ENCODE results near the gene VASP.

Gene VASP

GRCh38 chr19:45531349-45531748 is 24.1 kb downstream of the VASP start (continued):
- TF ChIP-seq ZFP3 (CRISPR knock-in tag; IDR thresholded peaks at IDR 0.05), result no peak

GRCh38 chr19:45539459-45539858 is 32.2 kb downstream of the VASP start:
- TF ChIP-seq PATZ1 (CRISPR knock-in tag; IDR thresholded peaks at IDR 0.05; ENCODE audit: borderline replicate concordance) (no peak), ARNTL (CRISPR knock-in tag; IDR thresholded peaks at IDR 0.05; ENCODE audit: borderline replicate concordance, low read depth) (no peak), TSHZ2 (CRISPR knock-in tag; IDR thresholded peaks at IDR 0.05) (no peak), GLIS3 (CRISPR knock-in tag; IDR thresholded peaks at IDR 0.05) (no peak), SNAI2 (CRISPR knock-in tag; IDR thresholded peaks at IDR 0.05) (no peak), RARB (CRISPR knock-in tag; IDR thresholded peaks at IDR 0.05) (no peak), ESRRG (CRISPR knock-in tag; IDR thresholded peaks at IDR 0.05) (no peak), CREB5 (CRISPR knock-in tag; IDR thresholded peaks at IDR 0.05; ENCODE audit: low read depth) (no peak)

GRCh38 chr19:45542234-45542668 is 35.0 kb downstream of the VASP start:
- TF ChIP-seq BACH2 (CRISPR knock-in tag; IDR thresholded peaks at IDR 0.05; ENCODE audit: borderline replicate concordance) (no peak), RARB (CRISPR knock-in tag; IDR thresholded peaks at IDR 0.05) (no peak), TSHZ2 (CRISPR knock-in tag; IDR thresholded peaks at IDR 0.05) (no peak)
- no peak for ATAC-seq

More at GRCh38 chr19:45539459-45539858, 32.2 kb downstream of the VASP start:
- ATAC-seq, result no peak

- no peak for ATAC-seq
- no peak for TF ChIP-seq TCF4 (CRISPR knock-in tag; IDR thresholded peaks at IDR 0.05; ENCODE audit: borderline replicate concordance)
- TF ChIP-seq TSHZ2 (CRISPR knock-in tag; IDR thresholded peaks at IDR 0.05), result no peak
- no peak for TF ChIP-seq GLIS3 (CRISPR knock-in tag; IDR thresholded peaks at IDR 0.05)
- no peak for TF ChIP-seq ZFP3 (CRISPR knock-in tag; IDR thresholded peaks at IDR 0.05)
- TF ChIP-seq ISL1 (CRISPR knock-in tag; IDR thresholded peaks at IDR 0.05), result no peak
- no peak for TF ChIP-seq ARNTL (CRISPR knock-in tag; IDR thresholded peaks at IDR 0.05; ENCODE audit: borderline replicate concordance, low read depth)
- no peak for TF ChIP-seq ESRRG (CRISPR knock-in tag; IDR thresholded peaks at IDR 0.05)
- TF ChIP-seq ZC3H10 (CRISPR knock-in tag; IDR thresholded peaks at IDR 0.05), result no peak
- no peak for TF ChIP-seq SNAI2 (CRISPR knock-in tag; IDR thresholded peaks at IDR 0.05)
- TF ChIP-seq RARB (CRISPR knock-in tag; IDR thresholded peaks at IDR 0.05), result no peak
- no peak for TF ChIP-seq BACH2 (CRISPR knock-in tag; IDR thresholded peaks at IDR 0.05; ENCODE audit: borderline replicate concordance)
- no peak for TF ChIP-seq CSDC2 (CRISPR knock-in tag; IDR thresholded peaks at IDR 0.05)
Measured at GRCh38 chr19:45547211-45547770, 40.0 kb downstream of the VASP start.

Data from SK-N-SH treated with all-trans-retinoic acid at 6 μM for 48 hours (cell line).